ENCODE measurements around the gene C1orf174. TPM values are rescaled to one million over a fixed set of nuclear protein-coding genes. Genes with fewer than 3 reads are reported as not detected.

C1orf174 gene
- total RNA-seq, 1 donor from 2014 or later, result 36.8 TPM

GRCh38 chr1:3879099-3879498, 21.0 kb downstream of the C1orf174 start:
- H3K4me1 Mint-ChIP-seq, result no peaks in the 10 kb centered on the region
- no peak overlapping the region for H3K27ac Mint-ChIP-seq (ENCODE audit: unreplicated experiment)
- H3K9me3 Mint-ChIP-seq, result peaks cover 9% of the 10 kb centered on the region
- H3K4me3 Mint-ChIP-seq, result no peak overlapping the region
- DNase-seq (ENCODE audit: low read depth, low spot score), result no peak
- H3K36me3 Mint-ChIP-seq (ENCODE audit: low read depth), result peaks cover 26% of the 10 kb centered on the region
- no peaks in the 10 kb centered on the region for H3K27me3 Mint-ChIP-seq (ENCODE audit: low read depth)
- TF ChIP-seq, protein P1, sequence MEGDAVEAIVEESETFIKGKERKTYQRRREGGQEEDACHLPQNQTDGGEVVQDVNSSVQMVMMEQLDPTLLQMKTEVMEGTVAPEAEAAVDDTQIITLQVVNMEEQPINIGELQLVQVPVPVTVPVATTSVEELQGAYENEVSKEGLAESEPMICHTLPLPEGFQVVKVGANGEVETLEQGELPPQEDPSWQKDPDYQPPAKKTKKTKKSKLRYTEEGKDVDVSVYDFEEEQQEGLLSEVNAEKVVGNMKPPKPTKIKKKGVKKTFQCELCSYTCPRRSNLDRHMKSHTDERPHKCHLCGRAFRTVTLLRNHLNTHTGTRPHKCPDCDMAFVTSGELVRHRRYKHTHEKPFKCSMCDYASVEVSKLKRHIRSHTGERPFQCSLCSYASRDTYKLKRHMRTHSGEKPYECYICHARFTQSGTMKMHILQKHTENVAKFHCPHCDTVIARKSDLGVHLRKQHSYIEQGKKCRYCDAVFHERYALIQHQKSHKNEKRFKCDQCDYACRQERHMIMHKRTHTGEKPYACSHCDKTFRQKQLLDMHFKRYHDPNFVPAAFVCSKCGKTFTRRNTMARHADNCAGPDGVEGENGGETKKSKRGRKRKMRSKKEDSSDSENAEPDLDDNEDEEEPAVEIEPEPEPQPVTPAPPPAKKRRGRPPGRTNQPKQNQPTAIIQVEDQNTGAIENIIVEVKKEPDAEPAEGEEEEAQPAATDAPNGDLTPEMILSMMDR (conservative IDR thresholded peaks at IDR 0.05), result no peak

- TF ChIP-seq, protein P1 (conservative IDR thresholded peaks at IDR 0.05), result no peak
- no peaks in the 10 kb centered on the region for H3K4me1 Mint-ChIP-seq
- H3K9me3 Mint-ChIP-seq, result peaks cover 9% of the 10 kb centered on the region
- no peak overlapping the region for H3K4me3 Mint-ChIP-seq
- no peak for DNase-seq (ENCODE audit: low read depth, low spot score)
- no peak overlapping the region for H3K27ac Mint-ChIP-seq (ENCODE audit: unreplicated experiment)
- H3K27me3 Mint-ChIP-seq (ENCODE audit: low read depth), result no peaks in the 10 kb centered on the region
- peaks cover 28% of the 10 kb centered on the region for H3K36me3 Mint-ChIP-seq (ENCODE audit: low read depth)
These were observed 23.4 kb downstream of the C1orf174 start for GRCh38 chr1:3876716-3877115.

DNA sequence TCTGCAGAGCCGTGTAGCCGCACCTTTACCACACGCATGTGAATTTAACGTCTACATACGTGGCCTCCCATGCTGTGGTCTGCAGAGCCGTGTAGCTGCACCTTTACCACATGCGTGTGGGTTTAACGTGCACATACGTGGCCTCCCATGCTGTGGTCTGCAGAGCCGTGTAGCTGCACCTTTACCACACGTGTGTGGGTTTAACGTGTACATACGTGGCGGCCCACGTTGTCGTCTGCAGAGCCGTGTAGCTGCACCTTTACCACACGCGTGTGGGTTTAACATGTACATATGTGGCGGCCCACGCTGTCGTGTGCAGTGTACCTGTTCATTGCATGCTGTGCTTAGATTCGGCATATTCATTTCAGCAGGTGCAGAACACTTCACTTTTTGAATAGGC, 25.3 kb downstream of the C1orf174 start:
- TF ChIP-seq, protein P1 (conservative IDR thresholded peaks at IDR 0.05), result no peak
- H3K4me1 Mint-ChIP-seq, result no peaks in the 10 kb centered on the region
- no peak for DNase-seq (ENCODE audit: low read depth, low spot score)
- peaks cover 24% of the 10 kb centered on the region for H3K36me3 Mint-ChIP-seq (ENCODE audit: low read depth)
- peaks cover 9% of the 10 kb centered on the region for H3K9me3 Mint-ChIP-seq
- no peaks in the 10 kb centered on the region for H3K27me3 Mint-ChIP-seq (ENCODE audit: low read depth)
- no peak overlapping the region for H3K4me3 Mint-ChIP-seq
- H3K27ac Mint-ChIP-seq (ENCODE audit: unreplicated experiment), result no peak overlapping the region

- Mint-ChIP-seq H3K27me3 (ENCODE audit: low read depth) (no peaks in the 10 kb centered on the region), H3K9me3 (no peaks in the 10 kb centered on the region), H3K27ac (ENCODE audit: unreplicated experiment) (no peak overlapping the region), H3K36me3 (ENCODE audit: low read depth) (peaks cover 16% of the 10 kb centered on the region), H3K4me1 (no peaks in the 10 kb centered on the region), H3K4me3 (no peak overlapping the region)
- DNase-seq (ENCODE audit: low read depth, low spot score), result no peak
- TF ChIP-seq, protein P1 (conservative IDR thresholded peaks at IDR 0.05), result no peak
These were observed 27.5 kb downstream of the C1orf174 start for GRCh38 chr1:3872546-3872945.

GRCh38 chr1:3871451-3871805, 28.6 kb downstream of the C1orf174 start:
- Mint-ChIP-seq H3K4me1 (no peaks in the 10 kb centered on the region), H3K36me3 (ENCODE audit: low read depth) (peaks cover 21% of the 10 kb centered on the region), H3K27me3 (ENCODE audit: low read depth) (no peaks in the 10 kb centered on the region), H3K9me3 (no peaks in the 10 kb centered on the region), H3K27ac (ENCODE audit: unreplicated experiment) (no peak overlapping the region), H3K4me3 (no peak overlapping the region)
- TF ChIP-seq, protein P1 (conservative IDR thresholded peaks at IDR 0.05), result no peak
- no peak for DNase-seq (ENCODE audit: low read depth, low spot score)
